T-helper 17 cell (primary cell): ENCODE data around the gene SLC38A3. TPM values are rescaled to one million over a fixed set of nuclear protein-coding genes. Genes with fewer than 3 reads are reported as not detected.
"Not testable (repeated sequence)": the region's sequence is repeated elsewhere in the genome, so short reads cannot be mapped to it uniquely, and the experiment has no call there.

ENCODE experiments used
- ATAC-seq: fragments of 150-1000 bp; cut with Tn5 transposase; 2 replicates; pipeline ENCODE4 v1.10.0; 2021; ENCODE audit warnings: mild to moderate bottlenecking, moderate library complexity
- DNase-seq, 3 donors: peaks; one replicate each; pipeline versions ENCODE4 v3.0.0 to v3.0.0-alpha.2; 2020 to 2021
- H3K9me3 ChIP-seq: one replicate; pipeline ENCODE4 v1.7.0; 2013; ENCODE audit warnings: low read length, mild to moderate bottlenecking; ENCODE audit not compliant: control insufficient read depth, poor library complexity, severe bottlenecking
- H3K27ac Mint-ChIP-seq: one replicate; pipeline ENCODE4 v1.8.0; 2022; ENCODE audit warnings: mild to moderate bottlenecking, moderate library complexity, mixed read lengths
- H3K27me3 Mint-ChIP-seq: one replicate; pipeline ENCODE4 v1.8.0; 2022; ENCODE audit warnings: mixed read lengths
- H3K36me3 Mint-ChIP-seq: one replicate; pipeline ENCODE4 v1.8.0; 2022; ENCODE audit warnings: low read depth, mixed read lengths
- H3K4me1 Mint-ChIP-seq: one replicate; pipeline ENCODE4 v1.8.0; 2022; ENCODE audit warnings: mild to moderate bottlenecking, mixed read lengths
- H3K4me3 Mint-ChIP-seq: one replicate; pipeline ENCODE4 v1.8.0; 2022; ENCODE audit warnings: mild to moderate bottlenecking, moderate library complexity, mixed read lengths
- total RNA-seq, 4 donors: library from RNA in 2 of 4; stranded (reverse) in 2 of 4; gene quantifications; one replicate each; pipeline ENCODE4 v1.2.3 and lab custom pipeline; 2022 to 2026

SLC38A3 gene
- total RNA-seq, 2 donors from 2014 or later, result 0.78 TPM; not detected in 1

DNA sequence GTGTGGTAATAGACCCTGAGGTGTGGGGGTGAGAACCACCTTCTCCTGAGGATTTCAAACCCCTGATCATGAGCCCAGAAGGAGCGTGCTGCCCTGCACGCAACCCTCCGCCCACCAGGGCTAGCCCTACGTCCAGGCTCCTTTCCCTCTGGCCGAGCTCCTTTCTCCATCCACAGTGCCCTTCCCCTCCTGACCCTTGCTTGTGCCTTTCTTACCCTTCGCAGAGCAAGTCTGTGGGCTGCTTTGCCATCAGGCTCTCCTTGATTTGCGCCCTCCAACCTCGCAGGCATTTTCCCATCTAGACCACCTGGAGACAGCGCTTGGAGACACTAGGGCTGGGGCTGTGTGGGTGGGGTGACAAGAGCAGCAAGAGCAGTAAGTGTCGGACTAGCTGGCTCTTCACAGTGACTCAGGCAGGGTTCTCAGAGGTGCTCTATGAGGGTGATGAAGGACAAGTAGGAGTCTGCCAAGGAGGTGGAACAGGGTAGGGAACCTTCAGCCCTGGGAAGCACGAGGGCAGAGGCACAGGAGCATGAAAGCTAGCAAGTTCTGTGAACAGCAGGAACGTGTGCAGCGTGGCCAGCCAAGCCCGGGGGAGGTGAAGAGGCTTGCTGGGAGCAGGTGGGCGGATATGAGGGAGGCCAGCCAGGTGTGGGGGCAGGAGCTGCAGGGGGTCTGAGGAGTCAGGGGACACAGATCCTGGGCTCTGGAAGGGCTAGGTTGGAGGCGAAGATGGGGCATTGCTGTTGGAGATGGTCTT is 2.5 kb upstream of the SLC38A3 start:
- ATAC-seq, result no peak
- Mint-ChIP-seq H3K27me3 (peaks cover 39% of the 10 kb centered on the region), H3K4me3 (peak overlapping the region; percentile 19), H3K4me1 (peaks cover 3% of the 10 kb centered on the region), H3K36me3 (peaks cover 2% of the 10 kb centered on the region), H3K27ac (no peak overlapping the region)
- no peaks in the 10 kb centered on the region for H3K9me3 ChIP-seq
- no peak for DNase-seq

DNA sequence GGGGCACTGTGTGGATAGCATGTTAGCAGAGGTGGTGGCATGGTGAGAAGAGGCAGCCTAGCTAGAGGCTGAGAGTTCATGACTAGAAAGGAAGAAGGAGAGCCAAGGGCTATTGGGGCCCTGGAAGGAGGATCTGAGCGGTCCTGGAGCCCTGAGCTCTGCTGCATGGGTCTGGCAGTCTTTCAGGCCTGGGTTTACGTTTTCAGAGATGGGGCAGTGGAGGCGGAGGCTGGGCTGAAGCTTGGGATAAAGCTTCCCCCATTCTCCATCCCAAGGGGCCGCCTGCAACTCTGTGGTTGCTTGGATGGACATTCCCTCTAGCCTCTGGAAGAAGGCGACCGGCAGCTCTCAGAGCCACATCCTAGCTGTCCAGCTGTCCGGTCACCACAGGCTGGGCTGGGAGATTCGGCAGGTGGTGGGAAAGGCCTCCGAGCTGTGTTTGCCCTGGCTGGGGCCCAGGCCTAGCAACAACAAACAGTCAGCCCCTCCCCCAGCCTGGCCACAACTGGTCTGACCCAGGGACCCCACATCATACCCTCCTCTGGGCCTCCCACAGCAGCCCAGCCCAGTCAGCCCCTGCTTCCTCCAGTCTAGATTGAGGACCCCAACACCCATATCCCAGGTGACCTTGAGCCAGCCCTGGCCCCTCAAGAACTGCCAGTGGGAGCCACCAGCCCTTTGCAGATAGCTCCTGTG is 1.8 kb upstream of the SLC38A3 start:
- no peak for ATAC-seq
- Mint-ChIP-seq H3K4me3 (peak overlapping the region; percentile 19), H3K4me1 (peaks cover 3% of the 10 kb centered on the region), H3K27me3 (peaks cover 44% of the 10 kb centered on the region), H3K36me3 (peaks cover 2% of the 10 kb centered on the region), H3K27ac (no peak overlapping the region)
- no peaks in the 10 kb centered on the region for H3K9me3 ChIP-seq
- DNase-seq, result no peak

DNA sequence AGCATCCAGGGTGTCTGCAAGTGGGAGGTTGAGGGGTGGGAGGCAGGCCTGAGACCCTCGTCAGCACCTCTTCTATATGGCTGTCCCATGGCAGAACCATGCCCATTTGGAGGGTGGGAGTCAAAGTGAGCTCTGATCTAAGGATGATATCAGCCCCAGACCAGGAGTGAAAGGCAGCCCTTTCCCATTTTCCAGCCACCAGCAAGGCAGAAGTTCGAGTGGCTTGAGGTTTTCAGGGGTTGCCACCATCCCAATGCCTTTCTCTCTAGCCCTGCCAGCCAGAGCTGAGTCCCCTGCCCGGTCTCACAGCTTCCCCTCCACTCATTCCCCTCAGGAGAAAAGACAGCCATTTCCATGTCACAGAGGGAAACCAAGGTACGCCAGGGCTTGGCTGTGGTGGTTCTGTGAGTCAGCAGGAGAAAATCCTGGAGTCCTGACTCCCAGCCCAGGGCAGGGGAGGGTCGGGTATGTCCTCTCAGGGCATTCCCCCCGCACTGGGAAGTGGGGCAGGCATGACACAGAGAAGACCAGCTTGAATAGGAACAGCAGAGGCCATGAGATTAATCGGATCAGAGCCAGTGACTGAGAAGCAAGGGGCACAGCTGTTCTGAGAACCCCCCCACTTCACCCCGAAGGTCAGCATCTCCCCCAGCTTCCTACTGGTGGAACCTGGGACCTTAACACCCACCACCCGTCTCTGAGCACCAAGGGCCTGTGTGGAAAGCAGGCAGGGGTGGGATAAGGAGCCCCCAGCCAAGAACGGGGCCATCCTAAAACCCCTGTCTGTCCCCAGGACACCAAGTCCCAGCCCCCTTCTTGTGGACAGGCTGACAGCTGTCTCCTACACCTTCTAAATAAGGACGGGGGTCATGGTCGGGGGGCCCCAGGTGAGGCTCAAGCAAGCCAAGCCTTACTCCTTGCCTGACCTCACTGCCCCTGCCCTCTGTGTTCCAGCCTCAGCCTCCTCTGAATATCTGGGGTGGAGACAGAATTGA is 965 bp upstream of the SLC38A3 start:
- H3K4me3 Mint-ChIP-seq, result no peak overlapping the region
- peaks cover 5% of the 10 kb centered on the region for H3K36me3 Mint-ChIP-seq
- no peaks in the 10 kb centered on the region for H3K9me3 ChIP-seq
- DNase-seq (no peak), ATAC-seq (no peak)
- no peak overlapping the region for H3K27ac Mint-ChIP-seq
- H3K27me3 Mint-ChIP-seq, result peaks cover 52% of the 10 kb centered on the region
- peaks cover 5% of the 10 kb centered on the region for H3K4me1 Mint-ChIP-seq

DNA sequence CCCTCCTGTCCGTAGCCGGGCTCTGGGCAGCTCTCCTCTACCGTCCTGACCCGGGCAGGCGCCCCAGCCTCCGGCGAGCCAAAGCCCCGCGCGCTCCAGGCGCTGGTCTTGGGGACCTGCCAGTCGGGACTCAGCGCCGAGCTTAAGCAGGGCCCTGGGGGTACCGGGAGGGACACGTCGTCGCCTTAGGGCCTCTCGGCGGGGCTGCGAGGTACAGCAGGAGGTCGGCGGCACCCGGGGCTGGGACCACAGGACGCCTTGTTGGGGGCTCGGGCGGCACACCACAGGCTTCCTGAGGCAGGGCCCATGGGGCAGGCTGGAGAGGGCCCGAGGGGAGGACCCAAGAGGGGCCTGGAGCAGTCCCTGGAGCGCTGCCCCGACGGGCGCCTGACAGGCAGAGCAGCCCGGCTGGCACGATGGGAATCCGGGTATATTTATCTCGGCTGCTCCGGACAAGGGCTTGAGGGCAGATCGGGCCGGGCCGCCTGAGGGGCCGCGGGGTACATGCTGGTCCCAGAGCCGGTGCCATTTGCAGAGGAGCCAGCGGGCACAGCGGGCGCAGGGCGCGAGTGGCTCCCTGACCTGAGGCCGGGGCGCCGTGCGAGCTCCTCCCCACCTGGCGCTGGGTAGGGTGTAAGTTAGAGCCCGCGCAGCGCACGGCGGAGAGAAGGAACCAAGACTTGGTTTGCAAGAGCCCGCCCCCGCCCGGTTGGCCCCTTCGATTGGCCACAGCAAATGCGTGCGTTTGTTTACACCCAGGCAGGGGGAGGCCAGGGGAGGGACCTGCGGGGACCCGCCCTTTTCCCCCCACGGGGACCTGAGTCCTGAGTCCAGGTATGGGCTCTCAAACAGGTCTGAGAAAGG is 574 bp downstream of the SLC38A3 start:
- ATAC-seq, result peak; percentile 81
- H3K36me3 Mint-ChIP-seq, result peaks cover 5% of the 10 kb centered on the region
- peaks cover 51% of the 10 kb centered on the region for H3K27me3 Mint-ChIP-seq
- H3K4me1 Mint-ChIP-seq, result peaks cover 5% of the 10 kb centered on the region
- no peak overlapping the region for H3K27ac Mint-ChIP-seq
- no peaks in the 10 kb centered on the region for H3K9me3 ChIP-seq
- H3K4me3 Mint-ChIP-seq, result peak overlapping the region; percentile 55
- DNase-seq, result peak in 1 of 3 donors; percentile 16

DNA sequence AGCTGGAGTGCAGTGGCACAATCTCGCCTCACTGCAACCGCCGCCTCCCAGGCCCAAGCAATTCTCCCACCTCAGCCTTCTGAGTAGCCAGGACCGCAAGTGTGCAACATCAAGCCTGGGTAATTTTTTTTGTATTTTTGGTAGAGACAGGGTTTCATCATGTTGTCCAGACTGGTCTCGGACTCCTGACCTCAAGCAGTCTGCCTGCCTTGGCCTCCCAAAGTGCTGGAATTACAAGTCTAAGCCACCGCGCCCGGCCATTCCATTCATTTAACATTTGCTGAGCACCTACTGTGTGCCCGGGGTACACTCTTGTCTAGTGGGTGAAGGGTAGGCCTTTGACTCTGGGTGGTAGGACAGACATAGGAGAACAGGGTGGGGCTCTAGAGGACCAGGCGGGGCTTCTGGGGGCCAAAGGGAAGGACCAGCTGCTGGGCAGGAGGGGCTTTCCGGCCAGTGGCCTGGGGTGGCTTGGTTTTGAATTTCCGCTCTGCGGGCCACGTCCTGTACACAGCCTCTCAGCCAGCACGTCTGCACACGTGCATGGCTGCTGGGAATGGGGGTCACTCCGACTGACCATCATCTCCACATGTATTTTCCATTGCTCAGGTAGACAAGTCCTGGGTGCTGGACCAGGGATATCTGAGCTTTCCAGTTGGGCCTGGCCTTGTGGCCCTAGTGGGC is 2.4 kb downstream of the SLC38A3 start:
- H3K4me3 Mint-ChIP-seq, result peak overlapping the region; percentile 7
- H3K4me1 Mint-ChIP-seq, result peaks cover 5% of the 10 kb centered on the region
- no peak for DNase-seq
- no peak for ATAC-seq
- H3K27ac Mint-ChIP-seq, result no peak overlapping the region
- H3K27me3 Mint-ChIP-seq, result peaks cover 35% of the 10 kb centered on the region
- H3K36me3 Mint-ChIP-seq, result peaks cover 5% of the 10 kb centered on the region
- H3K9me3 ChIP-seq, result no peaks in the 10 kb centered on the region

DNA sequence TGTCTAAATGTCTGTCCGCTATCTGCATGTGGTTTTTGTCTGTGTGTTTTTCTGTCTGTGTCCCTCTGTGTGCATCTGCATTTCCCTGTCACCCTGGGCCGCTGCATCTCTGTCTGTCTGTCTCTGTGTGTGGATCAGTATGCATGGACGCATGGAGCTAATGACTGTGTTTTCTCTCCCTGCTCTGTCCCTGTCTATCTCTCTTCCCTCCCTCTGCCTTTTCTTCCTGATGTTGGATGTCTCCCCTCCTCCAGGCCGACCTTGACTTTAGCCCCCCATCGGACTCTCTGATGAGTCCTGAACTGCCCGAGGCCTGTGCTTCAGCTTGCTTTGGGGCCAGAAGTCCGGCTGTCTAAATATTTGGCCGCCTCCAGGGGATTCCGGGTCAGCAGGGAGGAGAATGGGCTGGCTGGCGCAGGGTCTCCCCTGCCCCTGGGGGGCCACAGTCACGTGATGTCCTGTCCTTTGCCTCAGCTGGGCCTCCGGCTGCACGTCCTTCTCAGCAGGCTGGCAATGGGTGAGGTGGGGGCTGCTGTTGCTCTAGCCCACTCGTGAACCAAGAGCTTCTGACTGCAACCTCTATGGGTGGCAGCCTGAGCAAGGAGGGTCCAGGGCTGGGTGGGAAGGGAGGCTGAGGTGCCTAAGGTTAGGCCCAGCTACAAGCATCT is 3.7 kb downstream of the SLC38A3 start:
- no peak overlapping the region for H3K4me3 Mint-ChIP-seq
- H3K4me1 Mint-ChIP-seq, result peaks cover 5% of the 10 kb centered on the region
- ATAC-seq, result no peak

DNA sequence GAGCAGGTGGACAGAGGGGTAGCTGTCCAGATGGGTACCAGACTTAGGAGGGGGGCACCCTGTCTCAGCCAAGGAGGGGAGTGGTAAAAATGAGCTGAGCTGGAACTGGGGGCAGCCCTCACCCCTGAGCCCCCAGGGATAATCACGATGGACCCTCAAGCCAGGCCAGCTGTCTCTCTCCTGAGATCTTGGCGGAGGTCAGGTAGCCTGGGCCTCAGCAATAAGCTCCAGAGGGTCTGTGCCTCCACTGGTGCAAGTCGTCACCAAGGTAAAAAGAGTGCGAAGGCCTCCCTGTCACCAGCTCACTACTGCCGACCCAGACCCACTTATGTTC is 5.1 kb downstream of the SLC38A3 start:
- H3K9me3 ChIP-seq, result no peaks in the 10 kb centered on the region
- H3K36me3 Mint-ChIP-seq, result peaks cover 3% of the 10 kb centered on the region
- peaks cover 24% of the 10 kb centered on the region for H3K27me3 Mint-ChIP-seq
- no peak for DNase-seq
- peaks cover 5% of the 10 kb centered on the region for H3K4me1 Mint-ChIP-seq
- no peak overlapping the region for H3K27ac Mint-ChIP-seq
- ATAC-seq, result no peak
- no peak overlapping the region for H3K4me3 Mint-ChIP-seq

More for the DNA sequence above, 3.7 kb downstream of the SLC38A3 start:
- Mint-ChIP-seq H3K27ac (no peak overlapping the region), H3K36me3 (peaks cover 3% of the 10 kb centered on the region), H3K27me3 (peaks cover 24% of the 10 kb centered on the region)
- H3K9me3 ChIP-seq, result no peaks in the 10 kb centered on the region
- DNase-seq, result no peak

DNA sequence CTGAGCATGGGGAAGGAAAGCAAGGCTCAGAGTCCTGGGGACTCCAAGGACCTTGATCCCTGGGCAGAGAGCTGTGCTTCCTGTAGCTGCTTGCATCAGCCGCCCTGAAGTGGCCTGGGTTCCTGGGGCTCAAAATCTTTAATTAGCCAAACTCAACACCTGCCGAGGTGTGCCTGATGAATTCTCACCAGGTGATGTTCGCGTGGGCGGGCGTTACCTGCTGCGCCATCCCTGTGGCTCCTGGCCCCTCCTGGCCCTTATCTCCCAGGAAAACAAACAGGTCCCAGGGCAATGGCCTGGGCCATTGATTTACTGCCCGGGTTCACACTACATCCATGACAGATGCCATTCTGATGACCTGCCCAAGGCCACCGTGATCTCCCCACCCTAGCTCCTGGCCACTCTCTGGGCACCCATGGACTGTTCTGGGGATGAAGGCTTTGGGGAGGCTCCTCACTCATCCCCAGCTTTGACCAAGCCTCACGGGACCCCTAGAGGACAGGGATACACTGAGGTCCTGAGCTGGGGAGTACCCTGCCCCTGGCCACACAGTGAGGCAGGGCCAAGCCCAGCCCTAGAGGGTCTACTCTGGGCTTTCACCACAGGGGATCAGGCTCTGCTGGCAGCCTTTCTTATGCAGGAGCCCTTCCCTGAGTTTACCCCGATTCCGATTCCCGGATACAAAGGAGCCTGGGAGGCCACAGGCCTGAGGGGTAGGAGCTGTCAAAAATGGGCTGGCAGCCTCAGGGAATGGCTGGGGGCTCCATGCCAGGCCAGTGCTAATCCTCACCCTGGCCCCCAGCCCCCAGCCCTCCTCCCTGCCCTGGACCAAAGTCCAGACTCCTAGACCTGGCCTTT is 5.7 kb downstream of the SLC38A3 start:
- ATAC-seq (no peak), DNase-seq (no peak)
- Mint-ChIP-seq H3K27me3 (peaks cover 24% of the 10 kb centered on the region), H3K4me1 (peaks cover 3% of the 10 kb centered on the region), H3K4me3 (no peak overlapping the region), H3K36me3 (peaks cover 3% of the 10 kb centered on the region), H3K27ac (no peak overlapping the region)
- no peaks in the 10 kb centered on the region for H3K9me3 ChIP-seq

DNA sequence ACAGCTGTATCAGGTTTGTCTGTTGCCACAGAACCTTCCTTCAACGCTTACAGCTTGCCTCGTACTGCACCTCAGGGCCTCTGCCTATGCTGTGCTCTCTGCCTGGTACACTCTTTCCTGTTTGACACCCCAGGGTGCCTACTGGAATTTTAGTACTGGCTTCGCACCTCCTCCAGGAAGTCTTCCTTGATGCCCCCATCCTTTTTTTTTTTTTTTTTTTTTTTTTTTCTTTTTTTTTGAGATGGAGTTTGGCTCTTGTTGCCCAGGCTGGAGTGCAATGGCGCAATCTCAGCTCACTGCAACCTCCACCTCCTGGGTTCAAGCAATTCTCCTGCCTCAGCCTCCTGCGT is 6.3 kb downstream of the SLC38A3 start:
- not testable (repeated sequence) for H3K36me3 Mint-ChIP-seq, H3K4me3 Mint-ChIP-seq, H3K9me3 ChIP-seq, ATAC-seq, H3K4me1 Mint-ChIP-seq, DNase-seq
- Mint-ChIP-seq H3K27ac (peak overlapping the region; percentile 11), H3K27me3 (peaks cover 24% of the 10 kb centered on the region)

- Mint-ChIP-seq H3K36me3 (peaks cover 3% of the 10 kb centered on the region), H3K4me3 (no peak overlapping the region), H3K27me3 (peaks cover 19% of the 10 kb centered on the region), H3K4me1 (peaks cover 3% of the 10 kb centered on the region), H3K27ac (peak overlapping the region; percentile 11)
- ATAC-seq (no peak), DNase-seq (no peak)
- no peaks in the 10 kb centered on the region for H3K9me3 ChIP-seq
These were observed 6.9 kb downstream of the SLC38A3 start for GRCh38 chr3:50211930-50212329.

- no peak for ATAC-seq
- H3K27ac Mint-ChIP-seq, result no peak overlapping the region
These were observed 7.4 kb downstream of the SLC38A3 start for GRCh38 chr3:50212502-50212901.

More at GRCh38 chr3:50212502-50212901, 7.4 kb downstream of the SLC38A3 start:
- H3K9me3 ChIP-seq, result no peaks in the 10 kb centered on the region
- H3K36me3 Mint-ChIP-seq, result peaks cover 3% of the 10 kb centered on the region
- peaks cover 18% of the 10 kb centered on the region for H3K27me3 Mint-ChIP-seq
- H3K4me1 Mint-ChIP-seq, result peaks cover 3% of the 10 kb centered on the region
- no peak overlapping the region for H3K4me3 Mint-ChIP-seq
- DNase-seq, result no peak
